ENCODE data around the gene LRRC57. TPM values are rescaled to one million over a fixed set of nuclear protein-coding genes. Genes with fewer than 3 reads are reported as not detected.

Gene LRRC57
- total and polyA plus RNA-seq, 2 of the 13 experiments (the other 11 are each of a cell fraction or from before 2014, with no cell fraction given), result 5.8 to 14.8 TPM

DNA sequence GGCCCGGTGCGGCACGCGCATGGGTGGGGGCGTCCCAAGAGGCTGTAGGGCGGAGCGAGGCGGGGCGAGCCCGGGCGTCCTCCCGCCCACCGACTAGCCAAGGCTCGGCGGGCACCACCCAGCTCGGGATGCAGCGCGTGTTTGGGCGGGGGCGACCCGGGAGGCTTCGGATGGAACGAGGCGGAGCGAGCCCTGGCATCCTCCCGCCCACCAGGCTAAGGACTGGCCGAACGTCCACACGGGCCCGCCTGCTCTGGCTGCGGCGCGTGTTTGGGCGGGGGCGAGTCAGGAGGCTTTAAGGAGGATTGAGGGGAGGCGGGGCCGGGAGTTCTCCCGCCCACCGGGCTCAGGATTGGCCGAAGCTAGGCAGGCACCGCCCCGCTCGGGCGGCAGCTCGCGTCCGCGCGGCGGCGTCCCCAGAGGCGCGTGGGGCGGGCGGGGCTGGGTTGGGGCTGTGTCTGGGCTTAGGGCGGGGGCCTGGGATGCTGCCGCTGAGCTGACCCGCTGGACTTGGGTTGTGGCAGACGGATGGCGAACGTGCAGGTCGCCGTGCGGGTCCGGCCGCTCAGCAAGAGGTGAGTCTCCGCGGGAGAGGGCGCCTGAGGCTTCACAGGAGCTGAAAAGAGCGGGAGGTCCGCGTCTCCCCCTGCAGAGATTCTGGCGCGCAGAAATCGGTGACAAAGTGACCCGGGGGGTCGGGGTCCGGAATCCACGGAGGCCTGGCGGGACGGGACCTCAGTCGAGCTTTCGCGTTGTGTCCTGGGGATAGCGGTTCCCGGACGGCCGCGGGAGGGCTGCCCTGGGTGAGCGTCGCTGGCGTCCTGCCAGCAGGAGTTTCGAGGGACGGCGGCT, 26.8 kb upstream of the LRRC57 start, which contains the start of gene STARD9 (continued):
- no peak for TF ChIP-seq ZNF354B (CRISPR knock-in tag; IDR thresholded peaks at IDR 0.05)
- no peak for TF ChIP-seq KLF11 (CRISPR knock-in tag; IDR thresholded peaks at IDR 0.05)
- TF ChIP-seq ZNF556 (CRISPR knock-in tag; IDR thresholded peaks at IDR 0.05; ENCODE audit: borderline replicate concordance), result peak; percentile 68; the same call in 1 of the 2 replicates
- TF ChIP-seq MYC (CRISPR knock-in tag; IDR thresholded peaks at IDR 0.05; ENCODE audit: borderline replicate concordance), result peak; percentile 84; the same call in 1 of the 2 replicates
- TF ChIP-seq ZSCAN20 (CRISPR knock-in tag; IDR thresholded peaks at IDR 0.05; ENCODE audit: borderline replicate concordance), result no peak
- 0 out of 2 replicates have a peak, but pooled peaks have one; percentile 44 for TF ChIP-seq ZNF761 (CRISPR knock-in tag; conservative IDR thresholded peaks at IDR 0.05)
- no peak for TF ChIP-seq RORA (CRISPR knock-in tag; IDR thresholded peaks at IDR 0.05)
- TF ChIP-seq ZNF772 (CRISPR knock-in tag; IDR thresholded peaks at IDR 0.05), result no peak
- TF ChIP-seq SETDB1 (CRISPR knock-in tag; IDR thresholded peaks at IDR 0.05; ENCODE audit: borderline replicate concordance), result no peak
- peak; percentile 10; the same call in 1 of the 2 replicates for TF ChIP-seq REL (CRISPR knock-in tag; conservative IDR thresholded peaks at IDR 0.05)
- no peak for TF ChIP-seq SYNCRIP (IDR thresholded peaks at IDR 0.05; ENCODE audit: insufficient read depth, low read depth, low read length)
- no peak for TF ChIP-seq SOX13 (IDR thresholded peaks at IDR 0.05)
- peak in 1 of 2 experiments; percentile 59; a peak in 2 of 4 replicates for TF ChIP-seq SOX13 (CRISPR knock-in tag; conservative IDR thresholded peaks at IDR 0.05 in 1 of 2, IDR thresholded peaks at IDR 0.05 in 1 of 2)
- no peak; the same call in none of the 2 replicates for TF ChIP-seq REPIN1 (CRISPR knock-in tag; IDR thresholded peaks at IDR 0.05; ENCODE audit: borderline replicate concordance, low read depth)
- peak in 1 of 2 experiments; percentile 23; a peak in 1 of 4 replicates for TF ChIP-seq KLF16 (CRISPR knock-in tag; IDR thresholded peaks at IDR 0.05)
- TF ChIP-seq, protein P1, sequence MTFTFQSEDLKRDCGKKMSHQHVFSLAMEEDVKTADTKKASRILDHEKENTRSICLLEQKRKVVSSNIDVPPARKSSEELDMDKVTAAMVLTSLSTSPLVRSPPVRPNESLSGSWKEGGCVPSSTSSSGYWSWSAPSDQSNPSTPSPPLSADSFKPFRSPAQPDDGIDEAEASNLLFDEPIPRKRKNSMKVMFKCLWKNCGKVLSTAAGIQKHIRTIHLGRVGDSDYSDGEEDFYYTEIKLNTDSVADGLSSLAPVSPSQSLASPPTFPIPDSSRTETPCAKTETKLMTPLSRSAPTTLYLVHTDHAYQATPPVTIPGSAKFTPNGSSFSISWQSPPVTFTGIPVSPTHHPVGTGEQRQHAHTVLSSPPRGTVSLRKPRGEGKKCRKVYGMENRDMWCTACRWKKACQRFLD (CRISPR knock-in tag; IDR thresholded peaks at IDR 0.05; ENCODE audit: borderline replicate concordance), result 0 out of 2 replicates have a peak, but pooled peaks have one; percentile 81
- TF ChIP-seq ZNF780A (CRISPR knock-in tag; IDR thresholded peaks at IDR 0.05), result no peak
- no peak for TF ChIP-seq ZNF207 (IDR thresholded peaks at IDR 0.05; ENCODE audit: borderline replicate concordance)
- peak; percentile 34; the same call in 1 of the 2 replicates for TF ChIP-seq ZNF350 (CRISPR knock-in tag; IDR thresholded peaks at IDR 0.05; ENCODE audit: borderline replicate concordance, low read depth)
- TF ChIP-seq ZBTB3 (CRISPR knock-in tag; IDR thresholded peaks at IDR 0.05; ENCODE audit: borderline replicate concordance, low read depth), result 0 out of 2 replicates have a peak, but pooled peaks have one; percentile 50
- TF ChIP-seq ZNF850 (CRISPR knock-in tag; conservative IDR thresholded peaks at IDR 0.05), result no peak
- TF ChIP-seq ZNF549 (CRISPR knock-in tag; IDR thresholded peaks at IDR 0.05), result no peak
- peak; percentile 89; the same call in 2 of the 3 replicates for TF ChIP-seq MXI1 (IDR thresholded peaks at IDR 0.05; ENCODE audit: borderline replicate concordance, low read depth, low read length)
- TF ChIP-seq DBP (CRISPR knock-in tag; IDR thresholded peaks at IDR 0.05; ENCODE audit: not compliant biosample characterization), result no peak
- no peak for TF ChIP-seq CHD2 (IDR thresholded peaks at IDR 0.05; ENCODE audit: low read depth, low read length)
- TF ChIP-seq TBX2 (CRISPR knock-in tag; IDR thresholded peaks at IDR 0.05; ENCODE audit: borderline replicate concordance), result peak; percentile 76; the same call in 1 of the 2 replicates

Measured in HepG2 (cell line).